ENCODE data around the gene ITSN2. TPM values are rescaled to one million over a fixed set of nuclear protein-coding genes. Genes with fewer than 3 reads are reported as not detected.

The ITSN2 gene
- total and polyA plus RNA-seq, 2 of the 8 experiments (the other 6 are each of a cell fraction or from before 2014, with no cell fraction given) = 9.3 to 17.0 TPM

DNA sequence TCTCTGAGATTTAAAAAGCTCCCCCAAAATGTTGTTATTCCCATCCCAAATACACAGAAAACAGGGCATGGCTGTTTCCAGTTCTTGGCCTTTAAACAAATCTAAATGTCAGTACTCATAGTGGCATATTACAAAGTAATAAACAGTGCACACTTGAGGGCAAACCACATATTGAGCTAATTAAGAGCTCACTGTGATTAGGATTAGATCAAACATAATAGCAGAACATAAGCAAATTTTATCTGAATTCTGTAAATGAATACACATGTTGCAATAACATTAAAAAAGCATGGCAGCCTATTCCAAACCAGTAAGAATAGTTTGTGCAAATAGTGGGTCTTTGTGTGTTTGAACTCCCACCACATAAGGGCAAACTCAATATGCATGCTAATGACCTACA, 118.8 kb downstream of the ITSN2 start:
- no peaks in the 10 kb centered on the region for H4K20me1 ChIP-seq (replicated peaks in 1 of 2; ENCODE audit: control insufficient read depth in 1 of 2, insufficient read depth in 2 of 2, low read length in 2 of 2)
- no peak overlapping the region for H4K91ac ChIP-seq (replicated peaks; ENCODE audit: insufficient read length, low read length)
- no peak overlapping the region for H3K18ac ChIP-seq (ENCODE audit: extremely low read depth, low read length)
- H3K23me2 ChIP-seq (ENCODE audit: low read depth, low read length) = no peaks in the 10 kb centered on the region
- FAIRE-seq = no peak
- no peak overlapping the region for H2BK120ac ChIP-seq (replicated peaks; ENCODE audit: low read depth, low read length)
- CTCF ChIA-PET (ENCODE audit: partially characterized antibody) = interaction anchor here (1.0 kb wide), 1 partner anchor 13 kb away, joined by 3 read pairs; no protein-coding TSS in a partner anchor
- H4K5ac ChIP-seq (ENCODE audit: insufficient read length, low read depth, low read length) = no peak overlapping the region
- no peak overlapping the region for H3K4me2 ChIP-seq (ENCODE audit: insufficient read depth in 1 of 2, low read depth in 2 of 2, low read length in 2 of 2)
- H3K4me1 ChIP-seq (replicated peaks in 1 of 4; ENCODE audit: control insufficient read depth in 3 of 4, insufficient read depth in 4 of 4, low read length in 3 of 4) = no peaks in the 10 kb centered on the region
- H2BK20ac ChIP-seq (ENCODE audit: low read length) = no peak overlapping the region
- POLR2A ChIA-PET (ENCODE audit: partially characterized antibody) = no interaction called here
- H3K56ac ChIP-seq (replicated peaks; ENCODE audit: insufficient read length, low read depth, low read length) = no peak overlapping the region
- H2AFZ ChIP-seq (ENCODE audit: low read length) = no peak overlapping the region
- H3K14ac ChIP-seq (ENCODE audit: insufficient read length) = no peak overlapping the region
- TF ChIP-seq SAP30 (IDR thresholded peaks at IDR 0.05; ENCODE audit: insufficient read depth, insufficient replicate concordance, low read length) (no peak), CBX5 (IDR thresholded peaks at IDR 0.05; ENCODE audit: low read depth, low read length) (no peak)
- TF ChIP-seq, protein P1, sequence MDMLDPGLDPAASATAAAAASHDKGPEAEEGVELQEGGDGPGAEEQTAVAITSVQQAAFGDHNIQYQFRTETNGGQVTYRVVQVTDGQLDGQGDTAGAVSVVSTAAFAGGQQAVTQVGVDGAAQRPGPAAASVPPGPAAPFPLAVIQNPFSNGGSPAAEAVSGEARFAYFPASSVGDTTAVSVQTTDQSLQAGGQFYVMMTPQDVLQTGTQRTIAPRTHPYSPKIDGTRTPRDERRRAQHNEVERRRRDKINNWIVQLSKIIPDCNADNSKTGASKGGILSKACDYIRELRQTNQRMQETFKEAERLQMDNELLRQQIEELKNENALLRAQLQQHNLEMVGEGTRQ (IDR thresholded peaks at IDR 0.05; ENCODE audit: low read length) = no peak
- H2AK5ac ChIP-seq (ENCODE audit: low read depth, low read length) = no peak overlapping the region
- H3K4me3 ChIP-seq (ENCODE audit: extremely low read depth in 1 of 4, insufficient read depth in 2 of 4, low read depth in 3 of 4, low read length in 4 of 4) = no peak overlapping the region
- no peak overlapping the region for H4K8ac ChIP-seq (ENCODE audit: extremely low read depth, insufficient read depth, low read length)
- H3K36me3 ChIP-seq (ENCODE audit: control insufficient read depth in 2 of 4, insufficient read depth in 4 of 4, low read length in 3 of 4) = no peaks in the 10 kb centered on the region; a peak in 1 of 8 replicates
- H3K79me1 ChIP-seq (ENCODE audit: low read depth, low read length) = no peaks in the 10 kb centered on the region
- no peak overlapping the region for H2BK5ac ChIP-seq (ENCODE audit: low read depth, low read length)
- DNase-seq (ENCODE audit: low read depth in 1 of 2, low spot score in 2 of 2) = no peak
- no peak overlapping the region for H2BK12ac ChIP-seq (ENCODE audit: low read depth, low read length)
- no peak overlapping the region for H3K4ac ChIP-seq (replicated peaks; ENCODE audit: insufficient read length, low read depth, low read length)
- no peaks in the 10 kb centered on the region for H3K9me3 ChIP-seq (ENCODE audit: insufficient read depth in 2 of 2, low read depth in 1 of 2, low read length in 1 of 2)
- no peak overlapping the region for H2BK15ac ChIP-seq (ENCODE audit: low read length)
- H3K27me3 ChIP-seq (replicated peaks in 1 of 4; ENCODE audit: control insufficient read depth in 3 of 4, extremely low read depth in 1 of 4, insufficient read depth in 3 of 4, low read length in 3 of 4) = peaks cover 0 to 1% (median 0%) of the 10 kb centered on the region in 4 experiments; a peak in 1 of 7 replicates
- H3K27ac ChIP-seq (ENCODE audit: low read depth, low read length) = no peak overlapping the region
- H3K23ac ChIP-seq (ENCODE audit: insufficient read length) = no peak overlapping the region
- no peaks in the 10 kb centered on the region for H3K79me2 ChIP-seq (ENCODE audit: control insufficient read depth in 1 of 2, insufficient read depth in 2 of 2, low read length in 2 of 2)
- H3K9ac ChIP-seq (replicated peaks in 1 of 4; ENCODE audit: extremely low read depth in 1 of 4, low read depth in 3 of 4, low read length in 3 of 4) = no peak overlapping the region

All from H1 (cell line).